Smooth muscle cell (in vitro differentiated cells): ENCODE results near the gene CAMK1D. TPM values are rescaled to one million over a fixed set of nuclear protein-coding genes. Genes with fewer than 3 reads are reported as not detected.

Source experiments
- DNase-seq: peaks from one replicate; lab custom pipeline; 2025; ENCODE audit not compliant: unreplicated experiment; lab: John Stamatoyannopoulos, UW
- H2AFZ ChIP-seq: fragments of 200-600 bp; sonication (generic); 2 replicates; pipeline ENCODE4 v1.6.0; 2016; ENCODE audit warnings: antibody characterized with exemption, low read depth, mild to moderate bottlenecking
- H3F3A ChIP-seq: fragments of 200-600 bp; sonication (generic); 2 replicates; pipeline ENCODE4 v1.6.0; 2017; ENCODE audit warnings: antibody characterized with exemption, low read depth
- H3K27ac ChIP-seq: fragments of 200-600 bp; sonication (generic); 2 replicates; pipeline ENCODE4 v1.5.1; 2016; ENCODE audit warnings: low read depth, mild to moderate bottlenecking
- H3K27me3 ChIP-seq: fragments of 200-600 bp; sonication (generic); 2 replicates; pipeline ENCODE4 v1.6.1; 2016; ENCODE audit warnings: low read depth, mild to moderate bottlenecking
- H3K36me3 ChIP-seq: fragments of 200-600 bp; sonication (generic); 2 replicates; pipeline ENCODE4 v1.5.1; 2016; ENCODE audit warnings: low read depth
- H3K4me1 ChIP-seq: fragments of 200-600 bp; sonication (generic); 2 replicates; pipeline ENCODE4 v1.5.1; 2016; ENCODE audit warnings: low read depth
- H3K4me2 ChIP-seq: fragments of 200-600 bp; sonication (generic); 2 replicates; pipeline ENCODE4 v1.6.0; 2016; ENCODE audit warnings: mild to moderate bottlenecking
- H3K4me3 ChIP-seq: fragments of 200-600 bp; sonication (generic); 2 replicates; pipeline ENCODE4 v1.5.1; 2016; ENCODE audit warnings: mild to moderate bottlenecking
- H3K79me2 ChIP-seq: fragments of 200-600 bp; sonication (generic); 2 replicates; pipeline ENCODE4 v1.6.0; 2016; ENCODE audit warnings: low read depth, mild to moderate bottlenecking
- H3K9ac ChIP-seq: fragments of 200-600 bp; sonication (generic); 2 replicates; pipeline ENCODE4 v1.6.0; 2016; ENCODE audit warnings: low read depth
- H3K9me3 ChIP-seq: fragments of 200-600 bp; sonication (generic); replicated peaks from 2 replicates; pipeline ENCODE4 v1.5.1; 2016; ENCODE audit warnings: low read depth
- H4K20me1 ChIP-seq: fragments of 200-600 bp; sonication (generic); 2 replicates; pipeline ENCODE4 v1.6.0; 2016; ENCODE audit warnings: low read depth
- CTCF ChIP-seq: fragments of 200-600 bp; sonication (generic); IDR thresholded peaks from 2 replicates; pipeline ENCODE4 v1.5.1; 2017; ENCODE audit warnings: borderline replicate concordance, mild to moderate bottlenecking, antibody characterized with exemption; ENCODE audit not compliant: insufficient read depth, poor library complexity, severe bottlenecking
- WGBS: methylation state at CpG from one replicate; pipeline ENCODE4 v1.1.7; 2016; ENCODE audit warnings: low lambda C conversion rate; 5-methylcytosine and 5-hydroxymethylcytosine counted together
- polyA plus RNA-seq: library from polyadenylated mRNA; unstranded; fragments of >200 nt; fragmentation: Nextera tagmentation; extraction: Ambion mirVana; gene quantifications from 2 replicates; pipeline ENCODE4 v1.2.1, GENCODE V29; 2016
- total RNA-seq: library from RNA; depleted of rRNA; stranded (reverse); fragments of >200 nt; gene quantifications from 2 replicates; pipeline ENCODE4 v1.2.3, GENCODE V29; 2014

Gene CAMK1D
- total and polyA plus RNA-seq, 2 experiments from 2014 or later = 1.6 to 2.3 TPM

- Histone ChIP-seq H3K9ac (no peak overlapping the region), H3K4me2 (no peak overlapping the region), H3K27ac (no peak overlapping the region), H3K4me3 (no peak overlapping the region), H3K9me3 (no peaks in the 10 kb centered on the region), H3K4me1 (peaks cover 6% of the 10 kb centered on the region), H3K27me3 (no peaks in the 10 kb centered on the region), H3K36me3 (no peaks in the 10 kb centered on the region), H3F3A (peaks cover 8% of the 10 kb centered on the region), H2AFZ (no peak overlapping the region), H3K79me2 (no peaks in the 10 kb centered on the region), H4K20me1 (no peaks in the 10 kb centered on the region)
- no peak for DNase-seq
- 42% methylated on average over 8 of the region's 8 CpGs for WGBS
- peak; percentile 77 for TF ChIP-seq CTCF
These were observed 433.2 kb downstream of the CAMK1D start for GRCh38 chr10:12782537-12782936.

GRCh38 chr10:12783293-12783692 is 433.9 kb downstream of the CAMK1D start:
- H3K79me2 ChIP-seq = no peaks in the 10 kb centered on the region
- H3K27ac ChIP-seq = no peak overlapping the region
- no peak overlapping the region for H3K4me2 ChIP-seq
- no peak for TF ChIP-seq CTCF
- DNase-seq = no peak
- peaks cover 8% of the 10 kb centered on the region for H3F3A ChIP-seq
- H4K20me1 ChIP-seq = no peaks in the 10 kb centered on the region
- H3K27me3 ChIP-seq = no peaks in the 10 kb centered on the region
- H3K9ac ChIP-seq = no peak overlapping the region
- H3K36me3 ChIP-seq = no peaks in the 10 kb centered on the region
- no peak overlapping the region for H2AFZ ChIP-seq
- H3K4me3 ChIP-seq = no peak overlapping the region
- WGBS = 60% methylated on average over 10 of the region's 10 CpGs
- no peaks in the 10 kb centered on the region for H3K9me3 ChIP-seq
- H3K4me1 ChIP-seq = peaks cover 6% of the 10 kb centered on the region

GRCh38 chr10:12784646-12785045 is 435.3 kb downstream of the CAMK1D start:
- Histone ChIP-seq H3K9ac (no peak overlapping the region), H3K4me1 (peaks cover 6% of the 10 kb centered on the region), H3K27me3 (no peaks in the 10 kb centered on the region), H3K79me2 (no peaks in the 10 kb centered on the region), H4K20me1 (no peaks in the 10 kb centered on the region), H3K36me3 (no peaks in the 10 kb centered on the region), H3K4me2 (no peak overlapping the region), H3K27ac (no peak overlapping the region), H3F3A (peaks cover 8% of the 10 kb centered on the region), H3K4me3 (no peak overlapping the region), H2AFZ (no peak overlapping the region), H3K9me3 (no peaks in the 10 kb centered on the region)
- DNase-seq = no peak
- TF ChIP-seq CTCF = no peak
- 87% methylated on average over 6 of the region's 6 CpGs for WGBS

- DNase-seq = no peak
- Histone ChIP-seq H3K9ac (no peak overlapping the region), H3K4me2 (no peak overlapping the region), H3K27me3 (no peaks in the 10 kb centered on the region), H3K4me3 (no peak overlapping the region), H3K79me2 (no peaks in the 10 kb centered on the region), H3F3A (peaks cover 8% of the 10 kb centered on the region), H3K27ac (no peak overlapping the region), H3K4me1 (peaks cover 6% of the 10 kb centered on the region), H2AFZ (no peak overlapping the region), H3K36me3 (no peaks in the 10 kb centered on the region), H4K20me1 (no peaks in the 10 kb centered on the region), H3K9me3 (no peaks in the 10 kb centered on the region)
- TF ChIP-seq CTCF = no peak
- WGBS = 71% methylated on average over 12 of the region's 12 CpGs
These were observed 436.1 kb downstream of the CAMK1D start for GRCh38 chr10:12785415-12785831.
